ENCODE measurements around the gene COL12A1.

Gene COL12A1

GRCh38 chr6:75103431-75103830 lies 102.4 kb downstream of the COL12A1 start:
- DNase-seq (ENCODE audit: low read depth, low spot score) = no peak

- no peak for DNase-seq (ENCODE audit: low read depth, low spot score)
Observed at GRCh38 chr6:75102301-75102700, 103.6 kb downstream of the COL12A1 start.

GRCh38 chr6:75101896-75102295 lies 104.0 kb downstream of the COL12A1 start:
- no peak for DNase-seq (ENCODE audit: low read depth, low spot score)

- no peak for DNase-seq (ENCODE audit: low read depth, low spot score)
Observed at GRCh38 chr6:75098709-75099108, 107.1 kb downstream of the COL12A1 start.

- DNase-seq (ENCODE audit: low read depth, low spot score) = no peak
Observed at GRCh38 chr6:75096966-75097365, 108.9 kb downstream of the COL12A1 start.

- no peak for DNase-seq (ENCODE audit: low read depth, low spot score)
Observed at GRCh38 chr6:75094614-75095200, 111.1 kb downstream of the COL12A1 start.

- no peak for DNase-seq (ENCODE audit: low read depth, low spot score)
Observed at GRCh38 chr6:75091467-75092190, 114.2 kb downstream of the COL12A1 start.

GRCh38 chr6:75090576-75090975 lies 115.3 kb downstream of the COL12A1 start:
- DNase-seq (ENCODE audit: low read depth, low spot score) = no peak

GRCh38 chr6:75089921-75090320 lies 115.9 kb downstream of the COL12A1 start:
- no peak for DNase-seq (ENCODE audit: low read depth, low spot score)

GRCh38 chr6:75089151-75089897 lies 116.5 kb downstream of the COL12A1 start:
- DNase-seq (ENCODE audit: low read depth, low spot score) = no peak

GRCh38 chr6:75085931-75086635 lies 119.8 kb downstream of the COL12A1 start:
- no peak for DNase-seq (ENCODE audit: low read depth, low spot score)

- DNase-seq (ENCODE audit: low read depth, low spot score) = no peak
Observed at GRCh38 chr6:75084872-75085381, 120.9 kb downstream of the COL12A1 start.

- DNase-seq (ENCODE audit: low read depth, low spot score) = no peak
Observed at GRCh38 chr6:75084018-75084417, 121.8 kb downstream of the COL12A1 start.

- no peak for DNase-seq (ENCODE audit: low read depth, low spot score)
Observed at GRCh38 chr6:75081921-75082320, 123.9 kb downstream of the COL12A1 start.

- DNase-seq (ENCODE audit: low read depth, low spot score) = no peak
Observed at GRCh38 chr6:75081047-75081446, 124.8 kb downstream of the COL12A1 start.

- no peak for DNase-seq (ENCODE audit: low read depth, low spot score)
Observed at GRCh38 chr6:75079589-75079988, 126.3 kb downstream of the COL12A1 start.

GRCh38 chr6:75077701-75078100 lies 128.2 kb downstream of the COL12A1 start:
- DNase-seq (ENCODE audit: low read depth, low spot score) = no peak

- no peak for DNase-seq (ENCODE audit: low read depth, low spot score)
Observed at GRCh38 chr6:75076009-75076408, 129.8 kb downstream of the COL12A1 start.

GRCh38 chr6:75070244-75070643 lies 135.6 kb downstream of the COL12A1 start:
- no peak for DNase-seq (ENCODE audit: low read depth, low spot score)

GRCh38 chr6:75065523-75065922 lies 140.3 kb downstream of the COL12A1 start:
- no peak for DNase-seq (ENCODE audit: low read depth, low spot score)

GRCh38 chr6:75052491-75052890 lies 153.4 kb downstream of the COL12A1 start:
- no peak for DNase-seq (ENCODE audit: low read depth, low spot score)

GRCh38 chr6:75049308-75049707 lies 156.5 kb downstream of the COL12A1 start:
- DNase-seq (ENCODE audit: low read depth, low spot score) = no peak
